ENCODE results near the gene PSME3. TPM values are rescaled to one million over a fixed set of nuclear protein-coding genes. Genes with fewer than 3 reads are reported as not detected.

The PSME3 gene
- total RNA-seq, 1 donor from 2014 or later, result 172 TPM

DNA sequence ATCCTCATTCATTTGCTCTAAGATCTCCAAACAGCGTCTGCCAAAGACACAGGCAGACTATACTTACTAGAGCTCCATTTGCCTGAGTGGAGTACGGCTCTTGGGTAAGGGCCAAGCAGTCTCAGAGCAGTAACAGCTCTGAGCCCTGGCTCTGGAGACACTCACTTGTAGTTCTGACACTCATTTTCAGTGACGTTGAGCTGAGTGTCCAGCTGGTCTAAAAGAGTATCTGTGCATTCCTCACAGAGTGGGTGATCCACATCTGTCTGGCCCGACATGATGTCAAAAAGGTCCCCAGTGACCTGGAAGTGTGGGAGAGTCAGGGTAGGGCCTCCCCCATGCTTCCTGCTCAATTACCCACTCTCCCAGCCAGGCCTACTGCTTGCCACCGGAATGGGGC, 14.8 kb upstream of the PSME3 start:
- H3K36me3 Mint-ChIP-seq (ENCODE audit: low read depth), result peaks cover 8% of the 10 kb centered on the region
- DNase-seq (ENCODE audit: low read depth, low spot score), result no peak
- H3K4me1 Mint-ChIP-seq, result peaks cover 10% of the 10 kb centered on the region
- no peak overlapping the region for H3K27ac Mint-ChIP-seq (ENCODE audit: unreplicated experiment)
- TF ChIP-seq, protein P1, sequence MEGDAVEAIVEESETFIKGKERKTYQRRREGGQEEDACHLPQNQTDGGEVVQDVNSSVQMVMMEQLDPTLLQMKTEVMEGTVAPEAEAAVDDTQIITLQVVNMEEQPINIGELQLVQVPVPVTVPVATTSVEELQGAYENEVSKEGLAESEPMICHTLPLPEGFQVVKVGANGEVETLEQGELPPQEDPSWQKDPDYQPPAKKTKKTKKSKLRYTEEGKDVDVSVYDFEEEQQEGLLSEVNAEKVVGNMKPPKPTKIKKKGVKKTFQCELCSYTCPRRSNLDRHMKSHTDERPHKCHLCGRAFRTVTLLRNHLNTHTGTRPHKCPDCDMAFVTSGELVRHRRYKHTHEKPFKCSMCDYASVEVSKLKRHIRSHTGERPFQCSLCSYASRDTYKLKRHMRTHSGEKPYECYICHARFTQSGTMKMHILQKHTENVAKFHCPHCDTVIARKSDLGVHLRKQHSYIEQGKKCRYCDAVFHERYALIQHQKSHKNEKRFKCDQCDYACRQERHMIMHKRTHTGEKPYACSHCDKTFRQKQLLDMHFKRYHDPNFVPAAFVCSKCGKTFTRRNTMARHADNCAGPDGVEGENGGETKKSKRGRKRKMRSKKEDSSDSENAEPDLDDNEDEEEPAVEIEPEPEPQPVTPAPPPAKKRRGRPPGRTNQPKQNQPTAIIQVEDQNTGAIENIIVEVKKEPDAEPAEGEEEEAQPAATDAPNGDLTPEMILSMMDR (conservative IDR thresholded peaks at IDR 0.05), result no peak
- no peaks in the 10 kb centered on the region for H3K27me3 Mint-ChIP-seq (ENCODE audit: low read depth)
- no peaks in the 10 kb centered on the region for H3K9me3 Mint-ChIP-seq
- no peak overlapping the region for H3K4me3 Mint-ChIP-seq

DNA sequence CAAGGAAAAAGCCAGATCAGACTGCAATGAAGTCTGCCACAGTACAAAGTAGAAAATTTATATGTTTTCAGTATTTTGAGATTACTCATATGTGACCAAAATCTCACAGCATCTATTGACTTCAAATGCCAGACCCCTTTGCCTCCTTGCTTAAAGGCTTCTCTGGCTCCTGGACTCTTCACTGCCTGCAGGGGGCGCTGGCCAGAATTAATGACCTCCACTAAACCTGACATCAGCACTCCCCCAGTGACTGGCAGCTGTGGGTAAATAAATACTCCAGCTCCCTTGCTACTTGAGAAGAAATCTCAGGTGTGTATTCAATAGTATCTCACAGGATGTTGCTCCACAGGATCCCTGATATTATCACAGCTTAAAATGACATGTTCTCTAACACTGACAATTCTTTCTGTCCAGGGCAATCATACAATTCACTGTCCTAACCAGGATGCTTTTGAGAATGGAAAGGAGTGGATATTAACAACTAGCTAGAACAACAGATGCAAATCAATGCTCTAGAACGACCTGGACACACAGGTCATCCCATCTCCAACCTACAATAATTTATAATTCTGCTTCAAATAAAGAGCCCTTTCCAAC, 13.2 kb upstream of the PSME3 start:
- Mint-ChIP-seq H3K27ac (ENCODE audit: unreplicated experiment) (no peak overlapping the region), H3K36me3 (ENCODE audit: low read depth) (peaks cover 5% of the 10 kb centered on the region), H3K9me3 (no peaks in the 10 kb centered on the region), H3K27me3 (ENCODE audit: low read depth) (peaks cover 3% of the 10 kb centered on the region), H3K4me3 (peak overlapping the region; percentile 83), H3K4me1 (peaks cover 20% of the 10 kb centered on the region)
- DNase-seq (ENCODE audit: low read depth, low spot score), result peak; percentile 65
- TF ChIP-seq, protein P1 (conservative IDR thresholded peaks at IDR 0.05), result peak; percentile 81

DNA sequence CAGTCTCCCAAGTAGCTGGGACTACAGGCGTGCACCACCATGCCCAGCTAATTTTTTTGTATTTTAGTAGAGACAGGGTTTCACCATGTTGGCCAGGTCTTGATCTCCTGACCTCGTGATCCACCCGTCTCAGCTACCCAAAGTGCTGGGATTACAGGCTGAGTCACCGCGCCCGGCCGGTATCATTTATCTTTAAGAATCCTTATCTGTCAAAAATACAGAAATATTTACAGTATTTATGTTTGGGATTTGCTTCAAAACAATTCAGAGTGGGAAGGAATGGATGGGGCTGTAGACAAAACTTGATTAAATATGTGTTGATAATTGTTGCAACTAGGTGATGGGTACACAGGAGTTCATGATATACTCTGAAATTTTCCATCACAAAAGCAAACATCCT, 12.0 kb upstream of the PSME3 start:
- H3K27ac Mint-ChIP-seq (ENCODE audit: unreplicated experiment), result no peak overlapping the region
- DNase-seq (ENCODE audit: low read depth, low spot score), result no peak
- peaks cover 6% of the 10 kb centered on the region for H3K27me3 Mint-ChIP-seq (ENCODE audit: low read depth)
- no peak overlapping the region for H3K4me3 Mint-ChIP-seq
- TF ChIP-seq, protein P1 (conservative IDR thresholded peaks at IDR 0.05), result no peak
- H3K36me3 Mint-ChIP-seq (ENCODE audit: low read depth), result peaks cover 5% of the 10 kb centered on the region
- H3K9me3 Mint-ChIP-seq, result no peaks in the 10 kb centered on the region
- H3K4me1 Mint-ChIP-seq, result peaks cover 20% of the 10 kb centered on the region

DNA sequence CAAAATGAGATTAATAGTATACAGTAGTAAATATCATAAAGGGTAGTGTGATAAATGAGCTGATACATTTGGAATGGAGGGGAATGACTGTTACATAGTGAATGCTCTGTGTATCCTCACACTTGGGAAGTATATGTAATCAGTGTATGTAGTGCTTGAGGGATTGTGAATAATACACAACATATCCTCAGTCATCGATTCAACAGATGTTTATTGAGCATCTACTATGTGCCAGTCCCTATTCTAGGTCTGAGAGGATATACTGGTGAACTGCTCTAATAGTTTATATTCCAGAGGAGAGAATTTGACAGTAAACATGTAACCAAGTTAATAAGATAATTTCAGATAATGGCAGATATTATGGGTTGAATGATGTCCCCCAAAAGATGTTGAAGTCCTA, 5.7 kb upstream of the PSME3 start:
- no peak for DNase-seq (ENCODE audit: low read depth, low spot score)
- peaks cover 19% of the 10 kb centered on the region for H3K4me1 Mint-ChIP-seq
- TF ChIP-seq, protein P1 (conservative IDR thresholded peaks at IDR 0.05), result no peak
- no peak overlapping the region for H3K27ac Mint-ChIP-seq (ENCODE audit: unreplicated experiment)
- H3K4me3 Mint-ChIP-seq, result peak overlapping the region; percentile 29
- no peaks in the 10 kb centered on the region for H3K9me3 Mint-ChIP-seq
- H3K36me3 Mint-ChIP-seq (ENCODE audit: low read depth), result no peaks in the 10 kb centered on the region
- peaks cover 34% of the 10 kb centered on the region for H3K27me3 Mint-ChIP-seq (ENCODE audit: low read depth)

GRCh38 chr17:42830971-42831370, 2.2 kb upstream of the PSME3 start:
- Mint-ChIP-seq H3K27me3 (ENCODE audit: low read depth) (peaks cover 30% of the 10 kb centered on the region), H3K27ac (ENCODE audit: unreplicated experiment) (no peak overlapping the region), H3K4me1 (peaks cover 21% of the 10 kb centered on the region), H3K9me3 (no peaks in the 10 kb centered on the region), H3K4me3 (peak overlapping the region; percentile 65), H3K36me3 (ENCODE audit: low read depth) (no peaks in the 10 kb centered on the region)
- no peak for DNase-seq (ENCODE audit: low read depth, low spot score)
- TF ChIP-seq, protein P1 (conservative IDR thresholded peaks at IDR 0.05), result no peak
